ENCODE measurements around the gene ANGPTL7. TPM values are rescaled to one million over a fixed set of nuclear protein-coding genes. Genes with fewer than 3 reads are reported as not detected.
"Not testable (repeated sequence)": the region's sequence is repeated elsewhere in the genome, so short reads cannot be mapped to it uniquely, and the experiment has no call there.

Gene ANGPTL7
- total RNA-seq, 2 experiments from 2014 or later: not detected

GRCh38 chr1:11157394-11157793, 31.8 kb upstream of the ANGPTL7 start:
- no peaks in the 10 kb centered on the region for H3K27me3 Mint-ChIP-seq

GRCh38 chr1:11157867-11158266, 31.3 kb upstream of the ANGPTL7 start:
- H3K4me1 Mint-ChIP-seq: peaks cover 13% of the 10 kb centered on the region
- no peak overlapping the region for H3K4me3 Mint-ChIP-seq
- peak overlapping the region; percentile 17 for H3K27ac Mint-ChIP-seq
- H3K9me3 Mint-ChIP-seq: no peaks in the 10 kb centered on the region
- H3K36me3 Mint-ChIP-seq: peaks cover 12% of the 10 kb centered on the region
- DNase-seq: no peak
- no peaks in the 10 kb centered on the region for H3K27me3 Mint-ChIP-seq

More at GRCh38 chr1:11157394-11157793, 31.8 kb upstream of the ANGPTL7 start:
- Mint-ChIP-seq H3K9me3 (no peaks in the 10 kb centered on the region), H3K36me3 (peaks cover 11% of the 10 kb centered on the region), H3K4me1 (peaks cover 13% of the 10 kb centered on the region), H3K27ac (peak overlapping the region; percentile 50), H3K4me3 (no peak overlapping the region)
- DNase-seq: no peak

GRCh38 chr1:11158291-11158690, 30.9 kb upstream of the ANGPTL7 start:
- Mint-ChIP-seq H3K4me3 (no peak overlapping the region), H3K9me3 (no peaks in the 10 kb centered on the region), H3K27me3 (no peaks in the 10 kb centered on the region), H3K27ac (no peak overlapping the region), H3K36me3 (peaks cover 13% of the 10 kb centered on the region), H3K4me1 (peaks cover 13% of the 10 kb centered on the region)
- DNase-seq: no peak

GRCh38 chr1:11158720-11159321, 30.3 kb upstream of the ANGPTL7 start:
- H3K9me3 Mint-ChIP-seq: no peaks in the 10 kb centered on the region
- H3K27ac Mint-ChIP-seq: no peak overlapping the region

GRCh38 chr1:11162752-11163151, 26.4 kb upstream of the ANGPTL7 start:
- not testable (repeated sequence) for H3K4me3 Mint-ChIP-seq, H3K9me3 Mint-ChIP-seq, DNase-seq, H3K27ac Mint-ChIP-seq, H3K4me1 Mint-ChIP-seq, H3K27me3 Mint-ChIP-seq
- H3K36me3 Mint-ChIP-seq: peaks cover 35% of the 10 kb centered on the region

More at GRCh38 chr1:11158720-11159321, 30.3 kb upstream of the ANGPTL7 start:
- no peak for DNase-seq
- Mint-ChIP-seq H3K27me3 (no peaks in the 10 kb centered on the region), H3K36me3 (peaks cover 18% of the 10 kb centered on the region), H3K4me3 (no peak overlapping the region), H3K4me1 (peaks cover 13% of the 10 kb centered on the region)

- not testable (repeated sequence) for H3K4me1 Mint-ChIP-seq, DNase-seq, H3K27ac Mint-ChIP-seq, H3K4me3 Mint-ChIP-seq, H3K27me3 Mint-ChIP-seq, H3K9me3 Mint-ChIP-seq
- peaks cover 41% of the 10 kb centered on the region for H3K36me3 Mint-ChIP-seq
Measured at GRCh38 chr1:11166744-11167143, 22.4 kb upstream of the ANGPTL7 start.

GRCh38 chr1:11168731-11169130, 20.4 kb upstream of the ANGPTL7 start:
- no peaks in the 10 kb centered on the region for H3K9me3 Mint-ChIP-seq
- no peaks in the 10 kb centered on the region for H3K27me3 Mint-ChIP-seq
- no peak overlapping the region for H3K4me3 Mint-ChIP-seq
- H3K4me1 Mint-ChIP-seq: no peaks in the 10 kb centered on the region
- no peak for DNase-seq
- H3K27ac Mint-ChIP-seq: no peak overlapping the region
- H3K36me3 Mint-ChIP-seq: peaks cover 31% of the 10 kb centered on the region

GRCh38 chr1:11169202-11169601, 20.0 kb upstream of the ANGPTL7 start:
- Mint-ChIP-seq H3K27ac (no peak overlapping the region), H3K27me3 (no peaks in the 10 kb centered on the region), H3K9me3 (no peaks in the 10 kb centered on the region), H3K36me3 (peaks cover 28% of the 10 kb centered on the region), H3K4me1 (no peaks in the 10 kb centered on the region), H3K4me3 (no peak overlapping the region)
- DNase-seq: no peak

- Mint-ChIP-seq H3K36me3 (peaks cover 22% of the 10 kb centered on the region), H3K9me3 (no peaks in the 10 kb centered on the region), H3K27me3 (no peaks in the 10 kb centered on the region), H3K4me1 (no peaks in the 10 kb centered on the region), H3K27ac (no peak overlapping the region), H3K4me3 (no peak overlapping the region)
- DNase-seq: no peak
Measured at GRCh38 chr1:11170102-11170501, 19.1 kb upstream of the ANGPTL7 start.

- no peak for DNase-seq
- H3K27ac Mint-ChIP-seq: no peak overlapping the region
- no peaks in the 10 kb centered on the region for H3K4me1 Mint-ChIP-seq
- no peak overlapping the region for H3K4me3 Mint-ChIP-seq
- no peaks in the 10 kb centered on the region for H3K9me3 Mint-ChIP-seq
- H3K27me3 Mint-ChIP-seq: no peaks in the 10 kb centered on the region
- peaks cover 5% of the 10 kb centered on the region for H3K36me3 Mint-ChIP-seq
Measured at GRCh38 chr1:11174261-11174942, 14.8 kb upstream of the ANGPTL7 start.

- Mint-ChIP-seq H3K27me3 (no peaks in the 10 kb centered on the region), H3K36me3 (peaks cover 6% of the 10 kb centered on the region), H3K4me1 (no peaks in the 10 kb centered on the region), H3K4me3 (no peak overlapping the region), H3K9me3 (no peaks in the 10 kb centered on the region), H3K27ac (no peak overlapping the region)
- DNase-seq: no peak
Measured at GRCh38 chr1:11175461-11175860, 13.7 kb upstream of the ANGPTL7 start.

GRCh38 chr1:11176081-11176706, 13.0 kb upstream of the ANGPTL7 start:
- Mint-ChIP-seq H3K4me1 (no peaks in the 10 kb centered on the region), H3K36me3 (peaks cover 7% of the 10 kb centered on the region), H3K27ac (no peak overlapping the region), H3K9me3 (no peaks in the 10 kb centered on the region), H3K4me3 (no peak overlapping the region), H3K27me3 (no peaks in the 10 kb centered on the region)
- DNase-seq: no peak

GRCh38 chr1:11178021-11179015, 10.8 kb upstream of the ANGPTL7 start:
- Mint-ChIP-seq H3K36me3 (peaks cover 7% of the 10 kb centered on the region), H3K27me3 (no peaks in the 10 kb centered on the region), H3K9me3 (no peaks in the 10 kb centered on the region), H3K4me1 (no peaks in the 10 kb centered on the region), H3K4me3 (no peak overlapping the region), H3K27ac (no peak overlapping the region)
- DNase-seq: no peak

GRCh38 chr1:11179125-11179524, 10.0 kb upstream of the ANGPTL7 start:
- H3K9me3 Mint-ChIP-seq: no peaks in the 10 kb centered on the region
- DNase-seq: no peak
- no peak overlapping the region for H3K4me3 Mint-ChIP-seq
- no peak overlapping the region for H3K27ac Mint-ChIP-seq
- H3K4me1 Mint-ChIP-seq: no peaks in the 10 kb centered on the region
- peaks cover 5% of the 10 kb centered on the region for H3K36me3 Mint-ChIP-seq
- no peaks in the 10 kb centered on the region for H3K27me3 Mint-ChIP-seq

GRCh38 chr1:11179749-11180148, 9.4 kb upstream of the ANGPTL7 start:
- H3K36me3 Mint-ChIP-seq, H3K4me1 Mint-ChIP-seq, DNase-seq, H3K27me3 Mint-ChIP-seq, H3K27ac Mint-ChIP-seq, H3K9me3 Mint-ChIP-seq, H3K4me3 Mint-ChIP-seq: not testable (repeated sequence)
